Measurements from ENCODE around the gene ARHGAP28. TPM values are rescaled to one million over a fixed set of nuclear protein-coding genes. Genes with fewer than 3 reads are reported as not detected.

The ARHGAP28 gene
- total RNA-seq, 1 donor from 2014 or later = 161 TPM

GRCh38 chr18:6708890-6709289 is 20.6 kb upstream of the ARHGAP28 start:
- no peak for TF ChIP-seq CTCF (IDR thresholded peaks at IDR 0.05; ENCODE audit: unreplicated experiment)
- Mint-ChIP-seq H3K27ac (no peak overlapping the region), H3K4me3 (no peak overlapping the region), H3K9me3 (peaks cover 13% of the 10 kb centered on the region), H3K36me3 (peaks cover 5% of the 10 kb centered on the region), H3K4me1 (peaks cover 15% of the 10 kb centered on the region), H3K27me3 (ENCODE audit: low read depth) (no peaks in the 10 kb centered on the region)
- DNase-seq (ENCODE audit: low spot score in 2 of 2, unreplicated experiment in 2 of 2) = no peak

- no peak for TF ChIP-seq CTCF (IDR thresholded peaks at IDR 0.05; ENCODE audit: unreplicated experiment)
- Mint-ChIP-seq H3K9me3 (peaks cover 9% of the 10 kb centered on the region), H3K4me1 (peaks cover 24% of the 10 kb centered on the region), H3K27ac (no peak overlapping the region), H3K4me3 (no peak overlapping the region), H3K36me3 (peaks cover 2% of the 10 kb centered on the region), H3K27me3 (ENCODE audit: low read depth) (no peaks in the 10 kb centered on the region)
- no peak for DNase-seq (ENCODE audit: low spot score in 2 of 2, unreplicated experiment in 2 of 2)
Observed at GRCh38 chr18:6711467-6711866, 18.0 kb upstream of the ARHGAP28 start.

GRCh38 chr18:6712401-6712800 is 17.1 kb upstream of the ARHGAP28 start:
- Mint-ChIP-seq H3K27ac (peak overlapping the region; percentile 34), H3K4me1 (peaks cover 24% of the 10 kb centered on the region), H3K27me3 (ENCODE audit: low read depth) (no peaks in the 10 kb centered on the region), H3K4me3 (no peak overlapping the region), H3K9me3 (no peaks in the 10 kb centered on the region), H3K36me3 (no peaks in the 10 kb centered on the region)
- TF ChIP-seq CTCF (IDR thresholded peaks at IDR 0.05; ENCODE audit: unreplicated experiment) = no peak
- DNase-seq (ENCODE audit: low spot score in 2 of 2, unreplicated experiment in 2 of 2) = no peak

- Mint-ChIP-seq H3K27me3 (ENCODE audit: low read depth) (no peaks in the 10 kb centered on the region), H3K36me3 (no peaks in the 10 kb centered on the region), H3K9me3 (no peaks in the 10 kb centered on the region), H3K4me3 (no peak overlapping the region), H3K27ac (peak overlapping the region; percentile 88), H3K4me1 (peaks cover 34% of the 10 kb centered on the region)
- no peak for DNase-seq (ENCODE audit: low spot score in 2 of 2, unreplicated experiment in 2 of 2)
- no peak for TF ChIP-seq CTCF (IDR thresholded peaks at IDR 0.05; ENCODE audit: unreplicated experiment)
Observed at GRCh38 chr18:6714010-6714409, 15.5 kb upstream of the ARHGAP28 start.

GRCh38 chr18:6718267-6718666 is 11.2 kb upstream of the ARHGAP28 start:
- no peaks in the 10 kb centered on the region for H3K27me3 Mint-ChIP-seq (ENCODE audit: low read depth)

More at GRCh38 chr18:6718267-6718666, 11.2 kb upstream of the ARHGAP28 start:
- H3K36me3 Mint-ChIP-seq = no peaks in the 10 kb centered on the region
- peaks cover 60% of the 10 kb centered on the region for H3K4me1 Mint-ChIP-seq
- H3K4me3 Mint-ChIP-seq = no peak overlapping the region
- DNase-seq (ENCODE audit: low spot score in 2 of 2, unreplicated experiment in 2 of 2) = no peak
- H3K9me3 Mint-ChIP-seq = no peaks in the 10 kb centered on the region
- no peak for TF ChIP-seq CTCF (IDR thresholded peaks at IDR 0.05; ENCODE audit: unreplicated experiment)
- H3K27ac Mint-ChIP-seq = peak overlapping the region; percentile 87

All from mesothelial cell of epicardium (in vitro differentiated cells).